Stromal cell of bone marrow (primary cell): ENCODE data around the gene MMRN1.

Source experiments
- DNase-seq: peaks from one replicate; pipeline ENCODE4 v3.0.0-alpha.2; 2012; ENCODE audit warnings: low read depth

Gene MMRN1

GRCh38 chr4:89995006-89995405 is 100.4 kb downstream of the MMRN1 start:
- no peak for DNase-seq

- DNase-seq, result no peak
These were observed 101.2 kb downstream of the MMRN1 start for GRCh38 chr4:89995814-89996213.

DNA sequence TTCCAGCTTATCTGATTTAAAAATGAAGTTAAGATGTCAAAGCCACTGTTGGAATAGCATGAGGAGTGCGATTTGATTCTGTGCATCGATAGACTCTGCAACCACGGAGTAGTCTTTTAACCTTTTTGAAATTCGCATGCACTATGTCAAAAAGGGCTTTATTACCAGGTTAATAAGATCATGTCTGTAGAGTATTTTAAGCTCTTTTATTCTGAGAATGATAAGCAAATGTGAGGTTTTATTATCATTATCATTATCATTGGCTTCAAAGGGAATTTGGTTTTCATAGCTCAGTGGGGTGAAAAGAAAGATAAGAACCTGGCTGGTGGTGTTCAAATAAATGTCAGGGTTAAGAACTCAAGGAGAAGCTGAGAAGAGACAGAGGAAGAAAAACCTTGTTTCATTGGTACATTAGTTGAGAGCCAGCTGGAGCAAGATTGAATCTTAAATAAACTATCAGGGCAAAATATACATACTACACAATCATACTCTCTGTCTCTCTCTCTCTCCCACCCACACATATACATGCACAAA is 102.6 kb downstream of the MMRN1 start:
- no peak for DNase-seq

GRCh38 chr4:89998469-89999011 is 103.9 kb downstream of the MMRN1 start:
- DNase-seq, result no peak

DNA sequence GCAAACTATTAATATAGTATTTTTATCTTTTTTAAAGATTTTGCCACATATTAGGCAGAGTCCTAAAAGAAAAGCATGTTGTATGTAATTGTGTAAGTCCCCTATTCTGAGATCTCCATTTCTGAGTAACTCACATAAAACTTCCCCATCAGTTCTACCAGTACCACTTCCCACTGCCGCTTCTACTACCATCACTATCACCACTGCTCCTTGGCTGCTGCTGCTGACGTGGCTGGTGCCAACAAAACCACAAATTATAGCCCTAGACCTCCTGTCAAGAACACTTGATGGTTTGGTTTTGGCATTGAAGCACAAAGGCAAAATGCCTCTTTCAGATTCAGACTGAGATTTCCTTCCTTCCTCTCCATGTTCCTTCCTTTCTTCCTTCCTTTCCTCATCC is 106.4 kb downstream of the MMRN1 start:
- no peak for DNase-seq

DNA sequence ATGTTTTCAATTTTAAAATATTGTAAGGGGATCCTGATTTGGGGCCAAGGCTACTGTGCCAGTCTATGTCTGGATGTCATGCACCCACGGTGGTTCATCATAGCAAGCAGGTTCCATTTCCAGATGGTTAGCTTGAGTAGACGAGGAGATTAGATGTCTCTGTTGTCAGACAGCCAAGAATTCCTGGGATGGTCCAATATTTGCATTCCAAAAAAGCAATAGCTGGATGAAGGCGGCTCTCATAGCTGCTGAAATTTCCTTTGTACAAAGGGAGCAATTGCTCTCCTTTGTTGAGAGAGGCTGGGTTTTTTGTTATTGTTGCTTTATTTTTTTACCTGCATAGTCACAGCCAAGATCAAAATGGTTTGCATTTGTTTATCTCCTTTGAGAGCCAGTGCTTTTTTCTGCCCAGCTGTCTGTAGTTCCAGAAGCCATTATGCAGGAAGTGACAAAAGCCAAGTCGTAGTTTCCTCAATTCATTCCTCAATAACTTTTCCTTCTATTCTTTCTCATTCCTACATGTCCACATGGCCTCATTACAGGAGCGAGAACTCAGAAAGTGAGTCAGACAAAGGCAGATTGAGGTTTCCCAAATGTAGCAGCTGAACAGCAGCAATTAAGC is 107.9 kb downstream of the MMRN1 start:
- DNase-seq, result no peak
